IPS-18c (cell line): ENCODE results near the gene TTC22.

Experiments
- H3K4me3 ChIP-seq: 2 replicates; pipeline ENCODE4 v1.7.0; 2013; ENCODE audit warnings: low read depth, mild to moderate bottlenecking, low read length, moderate library complexity; ENCODE audit not compliant: insufficient read depth
- H3K9me3 ChIP-seq: one replicate; pipeline ENCODE4 v1.6.1; 2013; ENCODE audit warnings: mild to moderate bottlenecking, low read length, moderate library complexity; ENCODE audit not compliant: control insufficient read depth, insufficient read depth

The TTC22 gene

DNA sequence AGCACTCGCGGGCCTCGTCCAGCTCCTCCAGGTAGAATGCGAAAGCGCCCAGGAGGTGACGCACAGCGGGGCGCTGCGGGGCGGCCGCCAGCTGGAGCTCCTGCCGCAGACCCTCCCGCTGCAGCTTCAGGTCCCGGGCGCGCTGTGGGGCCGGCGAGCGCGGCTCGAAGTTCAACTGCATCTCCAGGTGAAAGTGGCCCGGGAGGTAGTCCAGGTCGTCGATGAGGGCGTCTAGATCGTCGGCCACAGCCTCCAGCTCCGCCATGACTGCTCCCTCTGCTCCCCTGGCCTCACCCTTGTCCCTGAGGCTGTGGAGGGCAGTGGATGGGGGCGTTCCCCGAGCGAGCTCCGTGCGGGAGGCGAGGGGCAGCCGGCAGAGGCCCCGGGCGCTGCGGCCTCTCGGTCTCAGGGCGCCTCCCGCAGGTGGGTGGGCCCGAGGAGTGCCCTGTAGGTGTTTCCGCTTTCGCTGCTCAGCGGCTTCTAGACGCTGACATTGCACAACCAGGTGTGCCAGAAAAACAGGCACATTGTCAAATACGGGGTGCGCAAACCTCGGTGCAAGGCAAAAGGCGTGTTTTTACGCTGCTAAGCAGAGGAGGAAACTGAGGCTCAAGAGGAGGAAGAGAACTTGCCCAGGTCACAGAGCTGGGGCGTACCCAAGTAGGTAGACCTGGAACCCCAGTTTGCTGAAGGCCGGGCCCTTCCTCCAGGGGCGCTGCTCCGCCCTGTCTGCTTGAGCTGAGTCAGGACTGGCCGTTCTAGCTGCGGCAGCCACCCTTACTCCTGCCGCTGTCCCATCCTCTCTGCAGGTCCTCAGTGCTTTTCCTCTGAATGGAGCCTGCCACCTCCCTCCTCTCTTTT, at the start of gene TTC22:
Gene TTC22, minus strand, starts transcription at position 425 of the 861 bp plus-strand sequence. Its CDS starts 160 bp downstream, at position 265.
- Histone ChIP-seq H3K9me3 (no peaks in the 10 kb centered on the region), H3K4me3 (peak within 1 kb of the TSS; percentile 20; the same call in 1 of the 2 replicates)

GRCh38 chr1:54850737-54851136, 49.6 kb upstream of the TTC22 start:
- Histone ChIP-seq H3K9me3 (no peaks in the 10 kb centered on the region), H3K4me3 (no peak overlapping the region)

GRCh38 chr1:54850069-54850730, 49.1 kb upstream of the TTC22 start:
- Histone ChIP-seq H3K4me3 (no peak overlapping the region), H3K9me3 (no peaks in the 10 kb centered on the region)

DNA sequence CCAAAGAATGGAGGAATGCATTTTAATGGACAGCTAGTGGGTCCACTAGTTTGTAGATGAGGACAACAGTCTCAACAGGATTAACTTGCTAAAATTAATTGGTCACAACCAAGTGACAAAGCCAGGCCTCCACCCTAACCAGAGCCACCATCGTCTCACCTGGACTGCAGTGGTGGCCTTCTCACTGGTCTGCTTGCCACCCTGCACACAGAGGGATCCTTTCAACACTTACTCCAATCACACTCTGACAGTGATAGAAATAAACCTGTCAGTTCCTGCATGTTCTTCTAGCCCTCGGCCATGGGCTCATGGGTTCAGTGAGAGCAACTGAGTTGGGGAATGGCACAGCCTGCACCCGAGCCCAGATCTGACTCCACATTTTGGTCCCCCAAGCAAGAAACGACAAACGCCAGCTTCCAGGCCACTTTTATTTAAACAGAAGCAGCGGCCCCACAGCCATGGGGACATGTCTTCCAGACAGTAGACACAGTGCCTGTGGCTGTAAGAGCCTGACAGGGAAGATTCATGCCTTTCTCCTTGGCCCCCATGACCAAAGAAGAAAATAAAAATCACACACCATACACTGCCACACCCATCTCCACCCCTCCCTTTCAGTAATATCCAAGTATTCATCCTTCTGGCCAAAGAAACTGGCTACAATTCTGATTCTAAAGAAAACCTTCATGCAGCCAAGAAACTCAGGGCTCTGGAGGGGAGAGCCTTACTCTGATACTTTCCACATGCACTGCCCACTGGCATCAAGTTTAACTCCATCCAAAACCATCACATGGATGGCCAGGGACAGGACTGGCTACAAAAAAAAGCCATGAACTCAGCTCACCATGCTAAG, 48.3 kb upstream of the TTC22 start:
- H3K9me3 ChIP-seq, result no peaks in the 10 kb centered on the region
- H3K4me3 ChIP-seq, result no peak overlapping the region

DNA sequence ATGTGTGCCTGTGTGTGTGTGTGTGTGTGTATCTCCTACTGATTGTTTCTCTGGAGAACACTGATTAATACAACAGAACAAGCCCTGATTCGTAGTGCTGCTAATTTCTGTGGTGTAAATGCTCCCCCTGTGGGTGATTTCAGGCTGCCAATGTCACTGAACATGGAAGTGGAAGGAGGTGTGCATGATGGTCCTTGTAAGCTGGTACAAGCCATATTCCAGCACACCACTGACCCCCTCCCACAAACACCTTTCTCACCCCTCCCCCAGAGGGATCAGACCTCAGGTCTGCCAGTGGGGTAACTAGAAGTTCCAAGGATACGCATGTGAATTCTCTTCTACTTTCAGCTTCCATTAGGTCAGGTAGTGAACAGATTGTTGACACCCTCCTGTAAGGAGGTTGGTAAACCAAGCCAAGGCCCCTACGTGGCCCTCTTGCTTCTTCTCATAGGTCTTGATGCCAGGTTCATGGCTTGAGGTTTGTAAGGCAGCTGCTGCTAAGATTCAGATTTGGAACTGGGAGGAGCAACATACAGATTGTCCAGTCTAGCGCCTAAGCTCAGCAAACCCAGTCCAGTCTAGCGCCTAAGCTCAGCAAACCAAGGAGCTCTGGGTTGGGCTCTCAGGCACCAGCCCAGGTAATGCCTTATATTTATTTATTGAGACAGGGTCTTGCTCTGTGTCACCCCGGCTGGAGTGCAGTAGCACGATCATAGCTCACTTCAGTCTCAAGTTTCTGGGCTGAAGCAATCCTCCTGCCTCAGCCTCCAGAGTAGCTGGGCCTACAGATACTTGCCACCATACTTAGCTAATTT, 47.2 kb upstream of the TTC22 start:
- no peak overlapping the region for H3K4me3 ChIP-seq
- no peaks in the 10 kb centered on the region for H3K9me3 ChIP-seq

DNA sequence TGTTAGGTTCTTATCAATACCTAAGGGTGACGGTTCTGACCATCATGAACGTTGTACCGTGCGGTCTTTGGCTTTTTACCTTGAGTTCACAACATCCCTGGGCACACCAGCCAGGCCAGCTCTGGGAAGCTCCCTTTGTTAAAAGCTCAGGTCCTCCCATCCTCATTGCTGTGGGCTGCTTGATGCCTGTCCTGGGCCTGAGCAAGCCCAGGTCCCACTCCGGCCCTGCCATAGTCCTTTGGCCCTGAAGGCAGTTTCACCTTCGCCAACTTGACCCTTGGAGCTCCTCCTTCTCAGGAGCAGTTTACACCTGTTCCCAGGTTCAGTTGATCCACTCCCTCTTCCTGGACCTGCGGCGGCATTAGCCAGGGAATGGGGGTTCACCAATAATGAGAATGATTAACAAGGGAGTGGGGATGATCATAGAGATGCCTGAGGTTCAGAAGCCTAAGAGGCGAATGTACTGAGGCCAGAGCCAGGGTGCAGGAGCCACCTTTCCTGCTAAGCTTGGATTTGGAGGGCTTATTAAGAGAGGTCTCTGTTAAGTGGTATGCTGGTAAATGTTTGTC, 45.7 kb upstream of the TTC22 start:
- Histone ChIP-seq H3K4me3 (no peak overlapping the region), H3K9me3 (no peaks in the 10 kb centered on the region)

DNA sequence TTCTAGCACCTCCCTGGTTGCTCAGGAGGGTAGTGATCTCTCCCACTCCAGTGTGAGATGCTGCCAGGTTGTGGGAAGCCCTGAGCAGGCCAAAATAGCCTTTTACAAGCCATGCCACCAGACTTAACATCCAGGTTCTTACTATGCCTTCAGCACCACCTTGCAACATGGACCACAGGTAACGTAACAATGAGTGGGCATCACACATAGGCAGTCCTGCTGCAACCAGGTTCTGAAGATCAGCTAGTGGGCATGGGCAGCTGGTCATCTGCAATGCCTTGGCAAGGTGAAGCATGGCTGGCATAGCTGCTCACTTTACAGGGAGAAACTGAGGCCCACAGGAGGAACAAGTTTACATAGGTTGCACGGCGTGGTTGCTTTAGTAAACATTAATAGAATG, 45.2 kb upstream of the TTC22 start:
- no peaks in the 10 kb centered on the region for H3K9me3 ChIP-seq
- H3K4me3 ChIP-seq, result no peak overlapping the region

- Histone ChIP-seq H3K4me3 (no peak overlapping the region), H3K9me3 (no peaks in the 10 kb centered on the region)
These were observed 44.6 kb upstream of the TTC22 start for GRCh38 chr1:54845772-54846171.

DNA sequence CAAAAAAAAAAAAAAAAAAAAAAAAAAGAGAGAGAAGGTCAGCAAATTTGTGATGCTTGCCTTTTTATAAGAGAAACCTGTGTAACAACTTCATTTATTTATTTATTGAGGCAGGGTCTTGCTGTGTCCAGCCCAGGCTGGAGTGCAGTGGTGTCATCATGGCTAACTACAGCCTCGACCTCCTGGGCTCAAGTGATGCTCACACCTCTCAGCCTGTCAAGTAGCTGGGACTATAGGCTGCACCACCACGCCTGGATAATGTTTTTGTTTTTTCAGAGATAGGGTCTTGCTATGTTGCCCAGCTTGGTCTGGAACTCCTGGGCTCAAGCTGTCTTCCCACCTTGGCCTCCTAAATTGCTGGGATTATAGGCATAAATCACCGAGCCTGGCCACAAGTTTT, 43.4 kb upstream of the TTC22 start:
- Histone ChIP-seq H3K9me3 (no peaks in the 10 kb centered on the region), H3K4me3 (no peak overlapping the region)

GRCh38 chr1:54843449-54843848, 42.3 kb upstream of the TTC22 start:
- Histone ChIP-seq H3K9me3 (no peaks in the 10 kb centered on the region), H3K4me3 (no peak overlapping the region)

DNA sequence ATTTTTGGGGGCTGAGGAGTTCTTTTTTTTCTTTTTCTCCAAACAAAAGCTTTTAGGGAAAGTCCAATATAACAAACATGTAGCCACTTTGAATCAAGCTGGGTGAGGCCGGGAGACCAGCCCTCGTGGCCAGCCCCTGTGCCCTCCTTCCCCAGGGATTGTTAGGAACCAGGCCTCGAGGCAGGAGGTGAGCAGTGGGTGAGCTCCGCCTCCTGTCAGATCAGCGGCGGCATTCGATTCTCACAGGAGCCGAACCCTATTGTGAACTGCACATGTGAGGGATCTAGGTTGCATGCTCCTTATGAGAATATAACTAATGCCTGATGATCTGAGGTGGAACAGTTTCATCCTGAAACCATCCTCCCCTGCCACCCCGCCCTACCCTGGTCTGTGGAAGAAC, 41.8 kb upstream of the TTC22 start:
- H3K4me3 ChIP-seq, result no peak overlapping the region
- H3K9me3 ChIP-seq, result no peaks in the 10 kb centered on the region

GRCh38 chr1:54842206-54842915, 41.2 kb upstream of the TTC22 start:
- no peaks in the 10 kb centered on the region for H3K9me3 ChIP-seq
- no peak overlapping the region for H3K4me3 ChIP-seq

DNA sequence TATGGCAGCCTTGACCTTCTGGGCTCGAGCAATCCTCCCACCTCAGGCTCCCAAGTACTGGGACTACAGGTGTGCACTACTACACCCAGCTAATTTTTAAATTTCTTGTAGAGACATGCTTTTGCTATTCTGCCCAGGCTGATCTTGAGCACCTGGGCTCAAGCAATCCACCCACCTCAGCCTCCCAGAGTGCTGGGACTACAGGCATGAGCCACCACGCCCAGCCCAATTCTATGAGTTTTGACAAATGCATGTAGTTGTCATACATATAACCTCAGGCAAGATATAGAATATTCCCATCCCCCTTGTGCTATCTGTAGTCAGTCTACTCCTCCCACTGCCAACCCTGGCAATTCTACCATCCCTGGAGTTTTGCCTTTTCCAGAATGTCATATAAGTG, 38.7 kb upstream of the TTC22 start:
- Histone ChIP-seq H3K9me3 (no peaks in the 10 kb centered on the region), H3K4me3 (no peak overlapping the region)

DNA sequence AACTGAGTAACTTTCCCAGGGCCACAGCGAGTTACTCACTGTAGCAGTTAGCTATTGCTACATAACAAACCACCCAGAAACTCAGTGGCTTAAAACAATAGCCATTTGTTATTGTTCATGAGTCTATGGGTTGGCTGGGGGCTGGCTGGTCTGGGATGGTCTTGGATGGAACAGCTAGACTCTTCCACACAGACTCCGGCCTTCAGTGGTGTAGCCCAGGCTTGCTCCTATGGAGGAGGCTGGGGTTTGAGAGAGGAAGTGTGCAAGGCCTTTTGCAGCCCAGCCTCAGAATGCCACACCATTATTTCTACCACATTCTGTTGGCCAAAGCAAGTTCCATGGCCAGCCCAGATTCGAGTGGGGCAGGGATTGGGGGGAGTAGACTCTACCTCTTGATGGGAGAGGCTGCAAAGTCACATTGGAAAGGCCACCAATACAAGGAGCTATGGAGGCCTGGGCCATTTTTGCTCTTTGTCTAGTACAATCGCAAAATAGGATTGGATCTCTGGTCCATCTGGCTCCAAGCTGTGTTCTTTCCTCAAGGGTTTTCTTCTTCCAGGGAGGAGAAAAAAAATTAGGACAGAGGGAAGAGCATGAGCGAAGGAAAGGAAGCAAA, 37.5 kb upstream of the TTC22 start:
- Histone ChIP-seq H3K4me3 (no peak overlapping the region), H3K9me3 (no peaks in the 10 kb centered on the region)

GRCh38 chr1:54837002-54837853, 36.1 kb upstream of the TTC22 start:
- H3K4me3 ChIP-seq, result no peak overlapping the region
- H3K9me3 ChIP-seq, result no peaks in the 10 kb centered on the region
